GM10847 (cell line): ENCODE measurements around the gene CMSS1.

Experiments used
- POLR2A ChIP-seq: IDR thresholded peaks from 2 replicates; pipeline ENCODE4 v1.6.1; 2011; ENCODE audit not compliant: insufficient read length; ENCODE audit errors: extremely low read depth

The CMSS1 gene

GRCh38 chr3:100198579-100199269, 381.1 kb downstream of the CMSS1 start:
- TF ChIP-seq POLR2A: no peak

DNA sequence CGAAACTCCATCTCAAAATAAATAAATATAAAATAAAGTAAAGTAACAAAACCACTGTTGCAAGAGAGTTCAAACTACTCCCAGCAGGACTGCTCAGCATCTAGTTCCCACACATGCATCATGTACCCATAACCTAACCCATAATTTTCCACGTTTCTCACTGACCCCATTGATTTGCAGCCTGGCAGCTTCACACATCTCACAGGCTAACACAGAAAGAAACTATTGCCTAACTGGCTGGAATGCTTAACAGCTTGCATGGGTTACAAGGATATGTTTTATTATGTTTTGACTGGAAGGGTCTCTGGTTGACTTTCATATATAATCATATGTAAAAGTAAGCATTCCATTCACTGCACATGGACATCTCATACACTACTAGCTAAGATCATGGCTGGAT, 387.5 kb downstream of the CMSS1 start:
- TF ChIP-seq POLR2A: no peak

DNA sequence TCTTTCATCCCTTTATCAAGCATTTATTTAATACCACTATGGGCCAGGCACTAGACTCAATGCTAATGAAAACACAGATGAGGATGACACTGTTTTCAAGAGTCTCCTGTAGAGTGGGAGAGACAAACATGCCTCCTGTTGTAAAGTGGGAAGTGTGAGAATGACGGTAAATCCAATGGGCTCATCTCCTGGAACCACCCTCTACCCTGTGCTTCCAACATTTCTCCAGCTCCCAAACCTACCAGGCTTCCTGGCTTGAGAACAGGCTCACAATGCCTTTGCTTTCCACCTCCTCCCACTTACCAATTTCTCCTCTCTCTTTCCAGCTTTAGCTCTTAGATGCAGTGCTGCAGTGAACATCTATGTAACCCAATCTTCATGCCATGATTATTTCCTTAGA, 389.0 kb downstream of the CMSS1 start:
- TF ChIP-seq POLR2A: no peak

- no peak for TF ChIP-seq POLR2A
Observed at GRCh38 chr3:100207886-100208285, 390.2 kb downstream of the CMSS1 start.

DNA sequence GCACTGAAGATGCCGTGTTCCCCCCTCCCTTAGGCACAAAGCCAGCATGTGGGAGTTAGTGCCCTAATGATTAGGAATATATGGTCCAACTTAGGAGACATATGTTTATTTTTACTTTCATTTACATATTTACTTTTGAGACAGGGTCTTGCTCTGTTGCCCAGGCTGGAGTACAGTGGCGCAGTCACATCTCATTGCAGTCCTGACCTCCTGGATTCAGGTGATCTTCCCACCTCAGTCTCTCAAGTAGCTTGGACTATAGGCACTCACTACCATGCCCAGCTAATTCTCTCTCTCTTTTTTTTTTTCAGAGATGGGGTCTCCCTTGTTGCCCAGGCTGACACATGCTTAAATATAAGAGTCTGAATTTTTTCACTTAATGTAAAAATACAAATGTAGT, 391.5 kb downstream of the CMSS1 start:
- TF ChIP-seq POLR2A: no peak

- no peak for TF ChIP-seq POLR2A
Observed at GRCh38 chr3:100209948-100210771, 392.5 kb downstream of the CMSS1 start.

GRCh38 chr3:100210772-100211135, 393.1 kb downstream of the CMSS1 start:
- TF ChIP-seq POLR2A: no peak

- TF ChIP-seq POLR2A: no peak
Observed at GRCh38 chr3:100213891-100214573, 396.4 kb downstream of the CMSS1 start.

DNA sequence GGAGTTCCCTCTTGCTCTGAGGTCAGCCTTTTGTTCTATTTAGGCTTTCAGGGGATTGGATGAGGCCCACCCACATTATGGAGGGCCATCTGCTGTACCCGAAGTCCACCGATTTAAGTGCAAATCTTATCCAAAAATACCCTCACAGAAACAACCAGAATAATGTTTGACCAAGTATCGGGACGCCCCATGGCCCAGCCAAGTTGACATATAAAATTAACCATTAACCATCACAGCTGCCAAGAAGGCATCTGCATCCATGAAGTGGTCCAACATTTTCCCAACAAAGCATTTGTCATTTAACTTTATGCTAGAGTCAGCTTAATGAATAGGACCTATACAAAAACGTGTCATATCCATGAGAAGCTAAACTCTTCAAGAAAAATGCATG, 396.9 kb downstream of the CMSS1 start:
- no peak for TF ChIP-seq POLR2A

DNA sequence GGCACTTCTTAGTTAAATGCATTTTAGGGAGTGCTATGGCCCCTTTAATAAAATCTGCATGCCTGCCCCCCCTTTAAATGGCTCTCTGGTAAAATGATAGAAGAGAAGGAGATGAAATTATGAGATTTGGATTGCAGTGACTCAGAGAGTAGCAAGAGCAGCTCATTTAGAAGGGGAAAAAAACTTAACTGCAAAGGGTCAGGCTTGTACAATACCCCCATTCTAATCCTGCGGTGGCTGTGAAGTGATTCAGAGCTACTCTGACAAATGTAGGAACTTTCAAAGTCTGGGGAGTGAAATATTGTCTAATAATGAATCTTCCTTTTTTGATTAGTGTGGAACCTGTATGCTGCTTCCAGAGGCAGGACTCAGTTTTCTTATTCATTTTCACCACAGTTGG, 399.1 kb downstream of the CMSS1 start:
- no peak for TF ChIP-seq POLR2A

- TF ChIP-seq POLR2A: no peak
Observed at GRCh38 chr3:100221159-100221558, 403.5 kb downstream of the CMSS1 start.

GRCh38 chr3:100225193-100225592, 407.5 kb downstream of the CMSS1 start:
- no peak for TF ChIP-seq POLR2A

DNA sequence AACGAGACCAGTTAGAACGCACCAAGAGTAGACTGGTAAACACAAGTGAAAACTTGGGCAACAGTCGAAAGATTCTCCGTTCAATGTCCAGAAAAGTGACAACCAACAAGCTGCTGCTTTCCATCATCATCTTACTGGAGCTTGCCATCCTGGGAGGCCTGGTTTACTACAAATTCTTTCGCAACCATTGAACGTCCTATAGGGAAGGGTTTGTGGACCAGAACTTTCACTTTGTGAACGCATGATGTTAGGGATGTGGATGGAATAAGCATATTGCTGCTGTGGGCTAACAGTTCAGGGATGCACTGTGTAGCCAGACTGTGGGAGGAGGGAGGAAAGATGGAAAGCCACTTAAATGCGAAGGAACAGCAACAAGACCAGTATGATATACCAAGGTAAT, 408.2 kb downstream of the CMSS1 start:
- TF ChIP-seq POLR2A: no peak

- TF ChIP-seq POLR2A: no peak
Observed at GRCh38 chr3:100226712-100227429, 409.2 kb downstream of the CMSS1 start.

GRCh38 chr3:100227511-100227921, 409.9 kb downstream of the CMSS1 start:
- TF ChIP-seq POLR2A: no peak
